Right kidney (tissue), 1 donor: ENCODE measurements around the gene FATE1.
A peak's percentile ranks its signal among the peaks of the same experiment; 100 is the strongest.

ENCODE experiments used
- DNase-seq: peaks from one replicate; pipeline ENCODE4 v3.0.0-alpha.2; 2016

Gene FATE1

GRCh38 chrX:151704041-151704663 lies 11.7 kb upstream of the FATE1 start:
- no peak for DNase-seq

DNA sequence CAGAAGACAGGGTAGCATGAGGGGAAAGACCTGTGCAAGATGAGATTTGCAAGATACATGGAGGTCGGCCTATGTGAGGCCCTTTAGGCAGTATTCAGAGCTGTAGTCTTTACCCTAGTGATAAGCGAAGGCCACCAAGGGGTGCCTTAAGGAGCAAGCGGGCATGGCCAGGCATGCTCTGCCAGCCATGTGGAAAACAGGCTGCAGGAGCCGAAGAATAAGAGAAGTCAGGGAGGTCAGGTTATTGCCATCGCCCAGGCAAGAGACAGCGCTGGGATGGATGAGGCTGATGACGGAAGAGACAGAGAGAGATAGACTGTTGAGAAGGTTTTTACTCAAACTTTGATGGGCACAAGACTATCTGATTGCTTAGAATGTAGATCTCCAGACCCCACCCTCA lies 7.0 kb upstream of the FATE1 start:
- no peak for DNase-seq

DNA sequence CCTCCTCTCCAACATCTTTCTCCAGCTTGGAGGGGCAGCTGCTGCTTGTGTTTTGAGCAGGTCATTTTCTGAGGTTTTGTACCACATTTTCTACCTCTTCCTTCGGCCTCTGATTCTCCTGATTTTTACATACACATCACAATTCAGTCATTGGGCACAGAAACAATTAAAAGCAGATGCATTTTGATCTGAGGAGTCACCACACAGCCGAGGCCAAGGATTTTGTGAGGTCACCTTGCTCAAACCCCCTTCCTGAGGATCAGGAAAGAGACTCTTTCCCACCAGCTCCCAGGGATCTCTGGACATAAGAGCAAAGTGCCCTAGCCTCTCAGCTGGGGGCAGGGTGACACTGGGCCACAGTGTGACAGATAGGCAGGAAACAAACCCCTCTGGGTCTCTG lies 5.4 kb upstream of the FATE1 start:
- DNase-seq, result no peak

GRCh38 chrX:151711154-151711553 lies 4.7 kb upstream of the FATE1 start:
- DNase-seq, result no peak

GRCh38 chrX:151711787-151712186 lies 4.0 kb upstream of the FATE1 start:
- DNase-seq, result no peak

DNA sequence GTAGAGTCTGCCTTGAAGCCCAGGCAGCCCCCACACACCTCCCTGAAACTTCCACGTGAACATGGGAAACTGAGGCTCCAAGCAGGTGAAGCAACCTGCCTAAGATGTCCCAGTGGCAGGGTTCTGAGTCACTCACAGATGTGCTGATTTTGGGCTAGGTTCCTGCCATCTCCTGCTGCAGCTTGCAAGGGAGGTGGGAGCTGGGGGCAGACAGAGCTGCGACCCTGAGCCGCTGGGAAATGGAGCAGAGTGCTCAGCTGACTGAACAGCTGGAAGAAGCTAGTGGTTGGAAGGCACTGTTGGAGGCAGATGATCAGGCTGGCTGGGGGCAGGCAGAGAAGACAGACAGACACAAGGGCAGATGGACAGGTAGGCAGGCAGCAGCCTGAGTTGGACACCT lies 3.6 kb upstream of the FATE1 start:
- DNase-seq, result no peak

DNA sequence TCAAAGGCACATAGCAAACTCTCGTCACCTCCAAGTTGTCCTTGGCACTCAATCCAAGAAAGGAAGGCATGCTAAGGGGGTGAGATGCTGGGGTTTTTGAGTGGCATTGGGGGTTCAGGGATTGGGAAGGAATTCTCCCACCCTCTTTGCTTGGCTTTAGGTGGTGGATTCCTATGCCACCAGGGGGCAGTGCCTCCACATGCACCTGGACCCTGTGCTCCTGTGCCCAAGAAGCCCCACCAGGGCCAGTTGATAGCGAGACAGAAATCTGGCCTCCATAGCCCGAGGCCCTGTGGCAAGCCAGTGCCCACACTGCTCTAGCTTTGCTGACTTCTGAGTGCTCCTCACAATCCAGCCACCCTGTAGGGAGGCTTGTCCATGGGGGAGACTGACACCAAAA lies 2.0 kb upstream of the FATE1 start:
- no peak for DNase-seq

DNA sequence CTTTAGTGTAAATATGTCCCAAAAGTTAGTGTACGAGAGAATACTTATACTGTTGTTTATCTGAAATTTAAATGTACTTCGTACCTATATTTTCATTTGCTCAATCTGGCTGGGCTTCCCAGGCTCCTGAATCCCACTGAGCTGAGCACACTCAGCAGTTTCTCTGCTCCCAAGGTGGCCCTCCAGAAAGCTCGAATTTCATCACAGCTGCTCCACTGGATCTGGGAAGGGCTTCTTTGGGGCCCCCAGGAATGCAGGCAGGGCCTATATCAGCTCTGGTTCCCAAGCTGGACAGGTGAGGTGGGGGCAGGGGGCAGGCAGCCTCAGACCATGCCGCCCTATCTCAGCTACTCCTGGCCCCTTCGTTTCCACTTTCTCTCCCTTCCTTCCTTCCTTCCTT lies 1.5 kb upstream of the FATE1 start:
- no peak for DNase-seq

DNA sequence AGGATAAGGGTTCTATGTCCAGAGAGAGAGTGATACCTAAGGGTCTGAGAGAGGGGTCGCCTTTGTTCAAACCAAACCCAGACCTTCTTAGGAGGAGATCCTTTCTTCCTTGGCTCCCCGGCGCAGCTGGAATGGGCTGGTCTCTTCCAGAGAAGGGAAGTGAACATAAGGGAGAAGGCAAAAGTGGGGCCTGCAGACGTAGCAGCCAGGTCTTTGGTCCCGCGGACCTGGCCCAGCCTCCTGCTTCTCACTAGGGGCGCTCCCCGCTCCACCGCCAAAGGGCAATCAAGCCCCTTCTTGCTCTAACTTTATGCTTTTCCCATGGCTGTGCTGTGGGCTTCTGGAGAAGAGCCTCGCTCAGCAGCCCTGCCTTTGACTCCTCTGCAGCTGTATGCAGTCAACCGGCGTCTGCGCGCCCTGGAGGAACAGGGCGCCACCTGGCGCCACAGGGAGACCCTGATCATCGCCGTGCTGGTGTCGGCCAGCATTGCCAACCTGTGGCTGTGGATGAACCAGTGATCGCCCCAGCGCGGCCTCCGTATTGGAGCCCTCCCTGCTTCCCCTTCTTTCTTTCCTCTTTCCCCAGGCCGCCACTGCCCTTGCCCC lies 6.5 kb downstream of the FATE1 start:
- peak; percentile 24 for DNase-seq

DNA sequence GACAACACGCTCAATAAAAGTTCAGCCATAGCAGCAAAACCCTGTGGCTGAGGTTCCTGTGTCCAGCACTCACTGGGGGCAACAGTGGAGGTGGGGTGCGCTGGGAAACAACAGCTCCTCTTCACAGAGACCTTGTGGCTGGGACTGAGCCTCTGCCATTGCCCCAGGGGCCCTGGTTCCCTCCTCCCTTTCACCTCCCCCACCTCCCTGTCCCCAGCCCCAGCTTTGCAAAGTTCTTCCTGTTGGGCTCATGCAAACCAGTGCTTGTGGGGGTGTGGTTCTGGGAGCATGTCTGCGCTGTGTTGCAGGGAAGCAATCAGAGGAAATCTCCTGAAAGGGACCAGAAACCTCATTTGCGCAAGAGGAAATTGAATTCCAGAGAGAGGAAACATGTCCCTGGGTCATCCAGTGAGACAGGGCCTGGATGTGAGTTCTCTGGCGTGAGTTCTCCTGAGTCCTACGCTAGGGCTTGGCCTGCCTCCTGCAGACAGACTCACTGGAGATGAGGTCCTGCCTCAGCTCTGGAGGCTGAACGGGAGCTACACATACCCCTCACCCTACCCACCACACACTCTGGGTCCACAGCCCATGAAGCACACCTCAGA lies 7.4 kb downstream of the FATE1 start:
- no peak for DNase-seq

DNA sequence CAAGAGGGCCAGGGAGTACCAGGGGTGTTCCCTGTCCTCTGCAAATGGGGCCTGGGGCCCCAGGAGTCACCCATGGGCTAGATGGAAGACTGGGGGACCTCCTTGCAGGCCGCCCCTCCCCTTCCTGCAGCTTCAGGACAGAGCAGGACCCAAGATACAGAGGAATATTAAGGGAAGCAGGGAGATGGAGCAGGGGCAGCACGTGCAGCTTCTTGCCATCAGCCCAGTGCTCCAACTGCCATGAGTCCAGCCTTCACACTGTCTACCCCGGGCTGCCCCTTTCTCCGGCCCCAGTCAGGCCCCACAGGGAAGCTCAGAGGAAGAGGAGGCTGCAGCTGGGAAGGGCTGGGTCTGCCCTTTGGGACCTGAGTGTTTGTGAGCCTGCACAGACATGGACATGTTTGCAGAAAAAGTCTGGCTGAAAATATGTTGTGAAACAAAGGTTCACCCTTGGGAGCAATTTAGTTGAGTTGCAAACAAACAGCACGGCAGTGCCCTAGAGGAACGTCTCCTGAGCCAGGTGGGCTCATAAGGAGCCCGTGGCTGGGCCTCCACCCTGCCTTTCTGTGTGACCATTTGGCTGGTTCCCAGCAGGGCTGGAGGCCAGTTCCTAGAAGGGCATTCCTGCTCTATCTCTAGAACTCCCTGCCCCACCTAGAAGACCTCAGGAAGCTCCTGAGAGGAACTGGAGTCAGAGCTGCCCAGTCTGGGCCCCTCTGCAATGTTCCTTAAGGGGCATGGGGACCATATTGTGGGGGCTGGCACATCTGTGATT lies 8.9 kb downstream of the FATE1 start:
- no peak for DNase-seq

DNA sequence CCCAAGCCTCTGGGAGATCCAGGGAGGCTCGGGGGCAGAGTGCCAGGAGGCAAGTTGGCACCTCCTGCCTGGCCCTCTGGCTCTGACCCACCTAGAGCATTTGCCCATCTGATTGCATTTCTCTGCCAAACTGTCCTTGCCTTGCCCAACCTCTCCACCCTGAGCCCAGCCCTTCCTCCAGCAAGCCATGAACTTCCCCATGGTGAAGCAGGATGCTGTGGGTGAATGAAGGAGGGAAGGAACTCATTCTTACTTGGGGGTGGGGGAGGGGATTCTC lies 9.4 kb downstream of the FATE1 start:
- DNase-seq, result no peak

DNA sequence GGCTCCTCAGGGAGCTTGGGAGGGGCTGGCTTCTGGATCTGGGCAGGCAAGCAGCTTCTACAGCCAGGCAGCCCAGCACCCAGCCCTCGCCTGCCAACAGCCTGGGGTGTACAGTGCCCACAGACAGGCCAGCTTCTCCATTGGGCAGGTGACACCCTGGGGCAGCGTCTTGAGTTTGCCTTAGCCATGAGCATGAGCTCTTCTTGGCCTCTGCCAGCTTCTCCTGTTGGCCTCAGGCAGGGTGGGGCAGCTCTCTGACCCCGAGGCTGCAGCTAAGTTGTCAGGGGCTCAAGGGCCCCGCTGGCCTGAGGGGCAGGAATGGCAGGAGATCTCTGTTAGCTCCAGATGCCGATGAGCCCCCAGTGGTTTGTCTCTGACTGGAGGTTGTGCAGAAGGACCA lies 10.9 kb downstream of the FATE1 start:
- no peak for DNase-seq

DNA sequence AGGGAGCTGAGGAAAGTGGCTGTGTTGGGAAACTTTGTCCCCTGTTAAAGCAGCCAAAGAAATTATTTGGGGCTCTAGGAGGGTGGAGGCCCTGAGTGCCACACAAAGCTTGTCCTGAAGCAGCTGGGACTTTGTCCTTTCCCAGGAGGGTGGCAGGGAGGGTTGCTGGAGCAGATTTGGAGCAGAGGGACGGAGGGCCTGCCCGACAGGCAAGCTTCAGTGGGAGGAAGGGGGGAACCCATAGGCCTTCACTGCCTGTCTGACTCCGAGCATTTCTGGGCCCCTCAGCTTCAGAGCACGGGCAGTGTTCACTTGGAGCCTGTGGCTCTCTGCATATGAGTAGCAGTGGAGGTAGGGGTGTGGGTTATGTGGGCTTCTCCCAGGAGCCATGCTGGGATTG lies 11.5 kb downstream of the FATE1 start:
- DNase-seq, result no peak

DNA sequence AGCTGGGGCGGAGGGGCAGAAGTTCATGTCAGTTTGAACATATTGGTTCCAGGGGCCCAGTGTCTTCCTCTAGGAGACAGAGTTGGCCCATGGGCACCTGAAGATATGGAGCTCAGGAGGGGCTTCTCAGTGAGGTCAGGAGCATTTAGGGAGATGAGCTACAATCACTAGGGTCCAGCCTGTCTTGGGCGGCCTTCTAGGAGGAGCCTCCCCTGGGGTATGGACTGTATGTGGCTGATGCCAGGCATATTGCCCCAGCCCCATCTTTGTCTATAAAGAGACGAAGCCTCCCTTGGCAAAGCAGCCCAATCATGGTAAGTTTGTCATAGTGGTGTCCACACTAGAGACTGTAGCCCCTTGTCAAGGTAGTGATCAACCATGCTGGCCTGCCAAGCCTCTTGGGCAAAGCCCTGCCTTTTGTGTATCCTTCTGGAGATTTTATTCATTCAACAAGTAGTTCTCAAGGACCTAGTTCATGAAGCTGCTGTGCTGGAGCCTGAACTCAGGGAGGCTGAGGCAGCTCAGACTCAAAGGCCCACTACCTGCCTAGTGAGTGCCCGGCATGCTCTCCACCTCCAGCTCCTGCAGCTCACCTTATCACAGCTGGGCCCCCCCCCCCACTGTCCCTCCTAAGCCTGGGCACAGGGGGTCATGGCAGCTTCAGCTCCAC lies 13.4 kb downstream of the FATE1 start:
- no peak for DNase-seq

- no peak for DNase-seq
Measured at GRCh38 chrX:151734446-151734845, 18.6 kb downstream of the FATE1 start, which contains the start of gene CNGA2. Gene CNGA2 (plus strand): TSS chrX:151734746. CDS start chrX:151738484, 3,738 bp downstream.

GRCh38 chrX:151735219-151735618 lies 19.4 kb downstream of the FATE1 start:
- no peak for DNase-seq

- DNase-seq, result no peak
Measured at GRCh38 chrX:151736685-151737084, 20.9 kb downstream of the FATE1 start.

DNA sequence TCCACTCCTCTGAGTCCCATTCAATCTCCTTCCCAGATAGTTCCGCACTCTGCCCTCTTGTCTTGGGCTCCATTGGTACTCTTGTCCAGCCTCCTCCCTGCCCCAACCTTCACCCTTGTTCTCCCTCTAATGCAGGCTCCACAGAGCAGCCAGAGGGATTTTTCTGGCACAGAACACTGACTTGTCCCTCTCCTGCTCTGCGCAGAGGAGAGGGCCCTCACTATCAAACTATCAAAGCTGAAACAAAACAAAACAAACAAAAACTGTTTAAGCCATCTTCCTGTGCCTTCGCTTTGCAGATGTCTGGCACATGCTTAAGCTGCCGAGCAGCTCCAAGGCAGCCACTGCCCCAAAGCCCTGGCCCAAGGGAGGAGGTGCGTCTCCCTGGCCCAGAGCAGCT lies 21.7 kb downstream of the FATE1 start:
- no peak for DNase-seq

- no peak for DNase-seq
Measured at GRCh38 chrX:151738751-151739150, 22.9 kb downstream of the FATE1 start.

- DNase-seq, result no peak
Measured at GRCh38 chrX:151741606-151742005, 25.8 kb downstream of the FATE1 start.

GRCh38 chrX:151742311-151742710 lies 26.5 kb downstream of the FATE1 start:
- DNase-seq, result no peak
